CD4-positive, alpha-beta memory T cell (primary cell): ENCODE data around the gene TMEM100. TPM values are rescaled to one million over a fixed set of nuclear protein-coding genes. Genes with fewer than 3 reads are reported as not detected.

Source experiments
- CTCF ChIA-PET: fragments of 350-600 bp; sonication (Branson Sonifier 250); formaldehyde crosslinking; loops from one replicate; lab custom pipeline; 2021; ENCODE audit warnings: inconsistent platforms; ENCODE audit not compliant: partially characterized antibody; lab: Charles Lee
- POLR2A ChIA-PET: fragments of 350-600 bp; sonication (Branson Sonifier 250); formaldehyde crosslinking; loops from one replicate; lab custom pipeline; 2021; ENCODE audit not compliant: partially characterized antibody; lab: Charles Lee
- DNase-seq, 5 donors: peaks; one replicate each; pipeline versions ENCODE4 v3.0.0 to v3.0.0-alpha.2; 2020 to 2022; ENCODE audit warnings: mixed read lengths in 1 of 5
- H3K27ac ChIP-seq: one replicate; pipeline ENCODE4 v1.7.0; 2013; ENCODE audit warnings: low read depth, low read length
- H3K27me3 ChIP-seq: 2 replicates; pipeline ENCODE4 v1.7.0; 2013; ENCODE audit warnings: mild to moderate bottlenecking, low read length, moderate library complexity; ENCODE audit not compliant: insufficient read depth
- H3K36me3 ChIP-seq: 2 replicates; pipeline ENCODE4 v1.7.0; 2013; ENCODE audit warnings: mild to moderate bottlenecking, low read length, moderate library complexity; ENCODE audit not compliant: insufficient read depth
- H3K4me1 ChIP-seq: 2 replicates; pipeline ENCODE4 v1.7.0; 2013; ENCODE audit warnings: mild to moderate bottlenecking, low read length, moderate library complexity; ENCODE audit not compliant: insufficient read depth
- H3K4me3 ChIP-seq, 2 donors: one replicate each; pipeline ENCODE4 v1.7.0; 2013; ENCODE audit warnings: low read length in 2 of 2, mild to moderate bottlenecking in 1 of 2
- H3K9me3 ChIP-seq, 2 donors: one replicate each; pipeline ENCODE4 v1.7.0; 2013; ENCODE audit warnings: low read length in 2 of 2, control low read depth in 1 of 2; ENCODE audit not compliant: control insufficient read depth in 1 of 2
- H3K27ac Mint-ChIP-seq, 7 donors: one replicate each; pipeline ENCODE4 v1.8.0; 2020 to 2021; ENCODE audit warnings: mixed read lengths in 7 of 7, mild to moderate bottlenecking in 6 of 7, inconsistent platforms in 3 of 7, moderate library complexity in 3 of 7
- H3K27me3 Mint-ChIP-seq, 2 donors: one replicate each; pipeline ENCODE4 v1.8.0; 2020 to 2021; ENCODE audit warnings: mixed read lengths in 2 of 2
- H3K36me3 Mint-ChIP-seq, 2 donors: one replicate each; pipeline ENCODE4 v1.8.0; 2020 to 2021; ENCODE audit warnings: mixed read lengths in 2 of 2, inconsistent platforms in 1 of 2, mild to moderate bottlenecking in 1 of 2
- H3K4me1 Mint-ChIP-seq, 4 donors: one replicate each; pipeline ENCODE4 v1.8.0; 2020 to 2021; ENCODE audit warnings: mixed read lengths in 4 of 4, mild to moderate bottlenecking in 1 of 4
- H3K4me3 Mint-ChIP-seq, 8 donors: one replicate each; pipeline ENCODE4 v1.8.0; 2020 to 2021; ENCODE audit warnings: mixed read lengths in 8 of 8, mild to moderate bottlenecking in 7 of 8, moderate library complexity in 6 of 8, inconsistent platforms in 3 of 8
- H3K9me3 Mint-ChIP-seq, 8 donors: one replicate each; pipeline ENCODE4 v1.8.0; 2020 to 2021; ENCODE audit warnings: mixed read lengths in 8 of 8, mild to moderate bottlenecking in 5 of 8, inconsistent platforms in 3 of 8, moderate library complexity in 1 of 8
- intact Hi-C: fragments of 100-400 bp; cut with micrococcal nuclease; formaldehyde crosslinking; loops from one replicate; pipeline ENCODE4 v1.15.1; 2023
- polyA plus RNA-seq, 2 donors: library from polyadenylated mRNA; unstranded; fragments of 300-500 nt; fragmentation: Illumina TruSeq; gene quantifications; one replicate each; pipeline ENCODE4 v1.2.3, GENCODE V29; 2021
- total RNA-seq, 2 experiments: library from RNA; stranded (reverse); gene quantifications; one replicate each; pipeline ENCODE4 v1.2.3, GENCODE V29; 2021

Gene TMEM100
- total and polyA plus RNA-seq, 4 experiments from 2014 or later: not detected

- Mint-ChIP-seq H3K4me3 (no peak overlapping the region), H3K4me1 (peaks cover 0 to 2% (median 1%) of the 10 kb centered on the region in 4 donors), H3K27me3 (peaks cover 21 to 31% of the 10 kb centered on the region in 2 donors), H3K36me3 (no peaks in the 10 kb centered on the region), H3K27ac (no peak overlapping the region), H3K9me3 (no peaks in the 10 kb centered on the region)
- intact Hi-C loops: no loop called here
- POLR2A ChIA-PET: no interaction called here
- Histone ChIP-seq H3K9me3 (no peaks in the 10 kb centered on the region), H3K36me3 (no peaks in the 10 kb centered on the region), H3K4me3 (no peak overlapping the region), H3K27ac (no peak overlapping the region), H3K27me3 (peaks cover 4% of the 10 kb centered on the region), H3K4me1 (peaks cover 1% of the 10 kb centered on the region)
- DNase-seq: no peak
- CTCF ChIA-PET: no interaction called here
Measured at GRCh38 chr17:55745258-55745657, 22.6 kb upstream of the TMEM100 start.

GRCh38 chr17:55743103-55743679 is 20.5 kb upstream of the TMEM100 start:
- no peaks in the 10 kb centered on the region for H3K9me3 ChIP-seq
- Mint-ChIP-seq H3K36me3 (no peaks in the 10 kb centered on the region), H3K4me3 (no peak overlapping the region)

GRCh38 chr17:55742272-55743102 is 19.8 kb upstream of the TMEM100 start:
- no peak overlapping the region for H3K27ac Mint-ChIP-seq
- Histone ChIP-seq H3K4me1 (no peaks in the 10 kb centered on the region), H3K27me3 (no peaks in the 10 kb centered on the region), H3K9me3 (no peaks in the 10 kb centered on the region), H3K4me3 (no peak overlapping the region), H3K27ac (no peak overlapping the region), H3K36me3 (no peaks in the 10 kb centered on the region)
- no peaks in the 10 kb centered on the region for H3K4me1 Mint-ChIP-seq
- CTCF ChIA-PET: interaction anchor here (1.2 kb wide), 1 partner anchor 9 kb away, joined by 5 read pairs; the partner anchor contains the start of gene PCTP
- no peak overlapping the region for H3K4me3 Mint-ChIP-seq
- no peaks in the 10 kb centered on the region for H3K36me3 Mint-ChIP-seq
- no peak for DNase-seq
- POLR2A ChIA-PET: no interaction called here
- intact Hi-C loops: no loop called here
- H3K27me3 Mint-ChIP-seq: peaks cover 14 to 26% of the 10 kb centered on the region in 2 donors
- no peaks in the 10 kb centered on the region for H3K9me3 Mint-ChIP-seq

More at GRCh38 chr17:55743103-55743679, 20.5 kb upstream of the TMEM100 start:
- POLR2A ChIA-PET: no interaction called here
- Mint-ChIP-seq H3K27me3 (peaks cover 17 to 27% of the 10 kb centered on the region in 2 donors), H3K27ac (no peak overlapping the region), H3K4me1 (no peaks in the 10 kb centered on the region), H3K9me3 (no peaks in the 10 kb centered on the region)
- DNase-seq: no peak
- Histone ChIP-seq H3K27me3 (no peaks in the 10 kb centered on the region), H3K27ac (no peak overlapping the region), H3K4me1 (no peaks in the 10 kb centered on the region), H3K36me3 (no peaks in the 10 kb centered on the region), H3K4me3 (no peak overlapping the region)
- intact Hi-C loops: no loop called here
- CTCF ChIA-PET: no interaction called here

GRCh38 chr17:55741356-55741700 is 18.7 kb upstream of the TMEM100 start:
- Histone ChIP-seq H3K27ac (no peak overlapping the region), H3K27me3 (no peaks in the 10 kb centered on the region), H3K4me3 (no peak overlapping the region), H3K9me3 (no peaks in the 10 kb centered on the region), H3K36me3 (no peaks in the 10 kb centered on the region), H3K4me1 (no peaks in the 10 kb centered on the region)
- ChIA-PET POLR2A (no interaction called here), CTCF (no interaction called here)
- Mint-ChIP-seq H3K36me3 (no peaks in the 10 kb centered on the region), H3K27me3 (peaks cover 5 to 21% of the 10 kb centered on the region in 2 donors), H3K27ac (no peak overlapping the region), H3K9me3 (no peaks in the 10 kb centered on the region), H3K4me3 (no peak overlapping the region), H3K4me1 (no peaks in the 10 kb centered on the region)
- no peak for DNase-seq
- intact Hi-C loops: no loop called here

GRCh38 chr17:55740511-55741355 is 18.1 kb upstream of the TMEM100 start:
- intact Hi-C loops: no loop called here
- no peaks in the 10 kb centered on the region for H3K4me1 ChIP-seq
- CTCF ChIA-PET: no interaction called here

GRCh38 chr17:55737976-55738501 is 15.4 kb upstream of the TMEM100 start:
- ChIA-PET POLR2A (no interaction called here), CTCF (interaction anchor here (1.0 to 1.3 kb wide), 3 partner anchors 13 to 224 kb away, joined by 3 read pairs; partner anchors contain the start of gene PCTP)
- H3K27me3 Mint-ChIP-seq: peaks cover 11 to 14% of the 10 kb centered on the region in 2 donors

More at GRCh38 chr17:55740511-55741355, 18.1 kb upstream of the TMEM100 start:
- no peak for DNase-seq
- Mint-ChIP-seq H3K4me1 (no peaks in the 10 kb centered on the region), H3K4me3 (no peak overlapping the region), H3K36me3 (no peaks in the 10 kb centered on the region), H3K27me3 (peaks cover 5 to 18% of the 10 kb centered on the region in 2 donors), H3K9me3 (no peaks in the 10 kb centered on the region), H3K27ac (no peak overlapping the region)
- H3K4me3 ChIP-seq: no peak overlapping the region
- POLR2A ChIA-PET: no interaction called here
- no peaks in the 10 kb centered on the region for H3K9me3 ChIP-seq
- no peaks in the 10 kb centered on the region for H3K36me3 ChIP-seq
- no peak overlapping the region for H3K27ac ChIP-seq
- H3K27me3 ChIP-seq: no peaks in the 10 kb centered on the region

More at GRCh38 chr17:55737976-55738501, 15.4 kb upstream of the TMEM100 start:
- H3K9me3 Mint-ChIP-seq: no peaks in the 10 kb centered on the region
- no peaks in the 10 kb centered on the region for H3K36me3 ChIP-seq
- no peaks in the 10 kb centered on the region for H3K4me1 Mint-ChIP-seq
- H3K4me3 Mint-ChIP-seq: no peak overlapping the region
- no peak overlapping the region for H3K27ac Mint-ChIP-seq
- no peaks in the 10 kb centered on the region for H3K36me3 Mint-ChIP-seq
- no peak overlapping the region for H3K4me3 ChIP-seq
- intact Hi-C loops: loop anchor here (2.0 kb wide), 1 partner anchor 13 kb away; the partner anchor contains the start of gene PCTP
- H3K9me3 ChIP-seq: no peaks in the 10 kb centered on the region
- H3K4me1 ChIP-seq: no peaks in the 10 kb centered on the region
- H3K27me3 ChIP-seq: no peaks in the 10 kb centered on the region
- no peak overlapping the region for H3K27ac ChIP-seq
- DNase-seq: no peak
